Suprapubic skin (tissue), 4 donors: ENCODE results near the gene METTL16. TPM values are rescaled to one million over a fixed set of nuclear protein-coding genes. Genes with fewer than 3 reads are reported as not detected.

Source experiments
- DNase-seq, 2 donors: peaks; one replicate each; pipeline ENCODE4 v3.0.0-alpha.2; 2019; ENCODE audit warnings: low spot score in 2 of 2
- H3K27ac ChIP-seq: fragments of 200-600 bp; sonication (generic); one replicate; pipeline ENCODE4 v1.5.1; 2019
- H3K27me3 ChIP-seq: fragments of 200-600 bp; sonication (generic); one replicate; pipeline ENCODE4 v1.5.1; 2019
- H3K36me3 ChIP-seq: fragments of 200-600 bp; sonication (generic); one replicate; pipeline ENCODE4 v1.5.1; 2019
- H3K4me1 ChIP-seq: fragments of 200-600 bp; sonication (generic); one replicate; pipeline ENCODE4 v1.5.1; 2019
- H3K4me3 ChIP-seq: fragments of 200-600 bp; sonication (generic); one replicate; pipeline ENCODE4 v1.5.1; 2019; ENCODE audit warnings: mild to moderate bottlenecking
- H3K9me3 ChIP-seq: fragments of 200-600 bp; sonication (generic); one replicate; pipeline ENCODE4 v1.5.1; 2019
- CTCF ChIP-seq, 2 donors: fragments of 200-600 bp in 1 of 2; fragments of 450-650 bp in 1 of 2; sonication (generic) in 1 of 2; IDR thresholded peaks; one replicate each; pipeline ENCODE4 v1.5.1; 2016 to 2019; ENCODE audit warnings: antibody characterized with exemption in 2 of 2, mild to moderate bottlenecking in 1 of 2, moderate library complexity in 1 of 2
- EP300 ChIP-seq: sonication (generic); formaldehyde crosslinking; IDR thresholded peaks from one replicate; pipeline ENCODE4 v1.6.1; 2017; ENCODE audit warnings: antibody characterized with exemption
- POLR2A ChIP-seq, 2 donors: fragments of 450-650 bp; IDR thresholded peaks; one replicate each; pipeline ENCODE4 v1.6.1; 2017; ENCODE audit warnings: antibody characterized with exemption in 2 of 2, mild to moderate bottlenecking in 2 of 2, moderate library complexity in 2 of 2
- POLR2AphosphoS5 ChIP-seq, 3 donors: sonication (generic); formaldehyde crosslinking; IDR thresholded peaks; one replicate each; pipeline ENCODE4 v1.6.1; 2017; ENCODE audit warnings: antibody characterized with exemption in 3 of 3
- WGBS: methylation state at CpG from one replicate; pipeline ENCODE4 v1.1.5; 2018; 5-methylcytosine and 5-hydroxymethylcytosine counted together
- total RNA-seq, 4 donors: library from RNA; depleted of rRNA; stranded (reverse); fragments of >200 nt; gene quantifications; one replicate each; pipeline ENCODE4 v1.1.0, GENCODE V29; 2016

Gene METTL16
- total RNA-seq, 4 donors from 2014 or later, result 30.8 to 53.3 (median 35.9) TPM

- Histone ChIP-seq H3K4me1 (peaks cover 20% of the 10 kb centered on the region), H3K27ac (no peak overlapping the region), H3K27me3 (no peaks in the 10 kb centered on the region), H3K36me3 (peaks cover 38% of the 10 kb centered on the region), H3K4me3 (no peak overlapping the region), H3K9me3 (no peaks in the 10 kb centered on the region)
- DNase-seq, result no peak
- 92% methylated on average over 26 of the region's 26 CpGs for WGBS
- TF ChIP-seq POLR2A (IDR thresholded peaks at IDR 0.05) (no peak), EP300 (no peak), CTCF (IDR thresholded peaks at IDR 0.05) (no peak), POLR2AphosphoS5 (IDR thresholded peaks at IDR 0.05) (no peak)
These were observed 144.8 kb downstream of the METTL16 start for GRCh38 chr17:2366747-2367494.

Other genes with a start within 250 kb of the METTL16 start
- 10 to 100 TPM; 29.6 to 58.6 (median 45.5) TPM for gene SMG6, start 208.1 kb downstream of the METTL16 start, total RNA-seq
- 10 to 100 TPM in 3 of 4 donors, 1 to 10 TPM in 1; 4.0 to 13.9 (median 11.2) TPM for gene SRR, start 207.9 kb downstream of the METTL16 start, total RNA-seq
- gene TSR1, start 175.4 kb downstream of the METTL16 start, total RNA-seq, result 10 to 100 TPM; 44.3 to 68.6 (median 59.3) TPM
- 100 to 1,000 TPM in 2 of 4 donors, 10 to 100 TPM in 2; 48.2 to 117 (median 90.4) TPM for gene SGSM2, start 174.4 kb downstream of the METTL16 start, total RNA-seq
- 10 to 100 TPM; 20.9 to 50.0 (median 44.1) TPM for gene MNT, start 110.8 kb downstream of the METTL16 start, total RNA-seq
- 100 to 1,000 TPM in 3 of 4 donors, 10 to 100 TPM in 1; 97.4 to 283 (median 125) TPM for gene PAFAH1B1, start 81.8 kb upstream of the METTL16 start, total RNA-seq
- 100 to 1,000 TPM; 120 to 291 (median 151) TPM for gene CLUH, start 199.9 kb upstream of the METTL16 start, total RNA-seq
- gene CCDC92B, start 237.8 kb upstream of the METTL16 start, total RNA-seq, result 1 to 10 TPM in 2 of 4 donors, under 1 TPM in 2; 0.42 to 1.6 (median 0.84) TPM